Calu3 (cell line): ENCODE measurements around the gene YIF1B. TPM values are rescaled to one million over a fixed set of nuclear protein-coding genes. Genes with fewer than 3 reads are reported as not detected.
A peak's percentile ranks its signal among the peaks of the same experiment; 100 is the strongest.

Source experiments
- BruUV-seq: library from RNA; stranded (reverse); fragments of 400-500 nt; replicated peaks from 2 replicates; lab custom pipeline; 2021; lab: Mats Ljungman, UMichigan
- CTCF ChIA-PET: fragments of 300-600 bp; sonication (Branson Sonifier 250); formaldehyde crosslinking; loops from one replicate; lab custom pipeline; 2022; ENCODE audit warnings: antibody characterized with exemption; lab: Charles Lee
- DNase-seq: peaks from one replicate; pipeline ENCODE4 v3.0.0; 2022
- H3K27ac Mint-ChIP-seq: one replicate; pipeline ENCODE4 v1.8.0; 2022; ENCODE audit warnings: mixed read lengths; ENCODE audit not compliant: unreplicated experiment
- H3K27me3 Mint-ChIP-seq: one replicate; pipeline ENCODE4 v1.8.0; 2022; ENCODE audit warnings: mixed read lengths; ENCODE audit not compliant: unreplicated experiment
- H3K36me3 Mint-ChIP-seq: one replicate; pipeline ENCODE4 v1.8.0; 2022; ENCODE audit warnings: mild to moderate bottlenecking, moderate library complexity, mixed read lengths; ENCODE audit not compliant: insufficient read depth, unreplicated experiment
- H3K4me1 Mint-ChIP-seq: one replicate; pipeline ENCODE4 v1.8.0; 2022; ENCODE audit warnings: mild to moderate bottlenecking, low read depth, mixed read lengths; ENCODE audit not compliant: unreplicated experiment
- H3K4me3 Mint-ChIP-seq: one replicate; pipeline ENCODE4 v1.8.0; 2022; ENCODE audit warnings: mild to moderate bottlenecking, low read depth, moderate library complexity, mixed read lengths; ENCODE audit not compliant: unreplicated experiment
- H3K9me3 Mint-ChIP-seq: one replicate; pipeline ENCODE4 v1.8.0; 2022; ENCODE audit warnings: low read depth, mixed read lengths; ENCODE audit not compliant: unreplicated experiment
- CTCF ChIP-seq: fragments of 200-600 bp; IDR thresholded peaks from one replicate; pipeline ENCODE4 v1.8.0; 2022; ENCODE audit warnings: antibody characterized with exemption; ENCODE audit not compliant: unreplicated experiment
- intact Hi-C: fragments of 100-400 bp; cut with micrococcal nuclease; formaldehyde crosslinking; loops from one replicate; pipeline ENCODE4 v1.10.0; 2022; ENCODE audit not compliant: unreplicated experiment
- total RNA-seq: library from RNA; stranded (reverse); gene quantifications from 2 replicates; pipeline ENCODE4 v1.2.3, GENCODE V29; 2022

YIF1B gene
- total RNA-seq, 1 experiment from 2014 or later = 45.4 TPM

DNA sequence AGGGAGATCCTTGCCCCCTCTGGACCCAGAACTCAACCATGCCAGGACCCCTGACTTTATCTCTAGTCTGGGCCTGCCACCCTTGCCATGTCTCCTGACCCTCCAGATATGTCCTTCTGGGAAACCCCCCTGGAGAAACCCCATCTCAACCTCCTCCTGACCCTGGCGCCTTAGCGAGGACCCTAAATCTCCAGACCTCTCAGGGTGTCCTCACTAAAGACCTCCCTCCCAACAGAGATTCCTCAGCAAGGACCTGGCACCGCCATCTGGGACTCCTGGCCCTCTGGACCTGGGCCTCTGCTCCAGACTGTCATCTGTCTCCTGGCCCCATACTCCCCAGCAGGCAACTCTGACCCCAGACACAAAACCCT is 5.2 kb upstream of the YIF1B start:
- CTCF ChIA-PET = no interaction called here

GRCh38 chr19:38319421-38320258 is 3.9 kb upstream of the YIF1B start, which contains the start of gene KCNK6:
TSS of gene KCNK6 (plus strand) at chr19:38319845. CDS start at chr19:38319951, 106 bp downstream.
- peak within 1 kb of the TSS; percentile 76 for H3K4me3 Mint-ChIP-seq
- H3K27ac Mint-ChIP-seq = no peak within 1 kb of the TSS
- H3K9me3 Mint-ChIP-seq = no peaks in the 10 kb centered on the region
- intact Hi-C loops = no loop called here
- TF ChIP-seq CTCF = no peak
- H3K36me3 Mint-ChIP-seq = peaks cover 40% of the 10 kb centered on the region
- peaks cover 47% of the 10 kb centered on the region for H3K27me3 Mint-ChIP-seq
- peaks cover 16% of the 10 kb centered on the region for H3K4me1 Mint-ChIP-seq
- peak; percentile 34 for DNase-seq
- BruUV-seq = no TSS peak
- CTCF ChIA-PET = interaction anchor here (0.9 kb wide), 1 partner anchor 55 kb away, joined by 3 read pairs; the partner anchor contains the start of gene SPINT2

More for the DNA sequence above, 5.2 kb upstream of the YIF1B start:
- Mint-ChIP-seq H3K27ac (peak overlapping the region; percentile 21), H3K9me3 (no peaks in the 10 kb centered on the region), H3K27me3 (peaks cover 47% of the 10 kb centered on the region), H3K4me1 (peaks cover 15% of the 10 kb centered on the region), H3K36me3 (peaks cover 29% of the 10 kb centered on the region), H3K4me3 (peak overlapping the region; percentile 76)
- DNase-seq = no peak
- intact Hi-C loops = no loop called here
- no peak for TF ChIP-seq CTCF
- TSS peak; percentile 22 for BruUV-seq

DNA sequence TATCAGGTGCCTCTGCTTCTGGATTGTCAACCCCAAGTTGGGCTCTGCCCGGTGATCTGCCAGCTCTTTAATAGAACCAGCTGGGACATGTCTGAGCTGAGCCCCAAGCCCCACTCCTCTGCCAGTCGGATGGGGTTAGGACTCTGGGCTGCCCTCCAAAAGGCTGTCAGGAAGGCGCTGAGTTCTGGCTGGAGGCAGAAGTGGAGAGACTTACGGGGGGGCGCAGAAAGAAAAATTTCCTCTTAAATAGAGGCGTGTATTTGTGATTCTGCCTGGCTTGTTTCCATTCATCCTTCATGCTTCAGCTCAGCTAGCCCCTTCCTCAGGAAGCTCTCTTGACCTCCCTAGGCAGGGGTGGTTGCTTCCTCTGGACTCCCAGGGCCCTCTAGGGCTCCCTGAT is 2.9 kb upstream of the YIF1B start:
- H3K9me3 Mint-ChIP-seq = no peaks in the 10 kb centered on the region
- no peak overlapping the region for H3K4me3 Mint-ChIP-seq

DNA sequence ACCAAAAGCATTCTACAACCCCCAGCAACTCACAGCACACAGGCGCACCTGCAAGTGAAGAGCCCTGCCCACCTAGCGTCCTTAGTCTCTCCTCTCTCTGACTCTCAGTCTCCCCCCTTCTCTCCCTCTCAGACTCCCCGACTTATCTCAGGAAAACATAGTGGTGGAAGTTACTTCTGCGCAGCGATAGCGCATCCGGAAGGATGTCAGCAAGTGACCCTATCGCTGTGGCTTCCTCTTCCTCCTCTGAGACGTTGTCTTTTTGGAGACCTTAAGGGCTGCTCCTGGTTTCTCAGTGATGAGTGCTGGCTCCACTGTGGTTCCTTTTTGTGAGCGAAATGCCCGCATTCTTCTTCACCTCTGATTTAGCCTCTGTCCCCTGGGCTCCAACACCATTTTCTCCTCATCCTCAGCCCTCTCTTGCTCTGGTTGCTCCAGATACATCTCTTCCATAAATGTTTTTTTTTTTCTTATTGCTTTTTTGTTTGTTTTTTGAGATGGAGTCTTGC is 1.4 kb upstream of the YIF1B start:
- no peaks in the 10 kb centered on the region for H3K9me3 Mint-ChIP-seq
- CTCF ChIA-PET = no interaction called here
- DNase-seq = no peak
- peaks cover 40% of the 10 kb centered on the region for H3K36me3 Mint-ChIP-seq
- peaks cover 47% of the 10 kb centered on the region for H3K27me3 Mint-ChIP-seq
- peak overlapping the region; percentile 67 for H3K27ac Mint-ChIP-seq
- intact Hi-C loops = no loop called here
- no TSS peak for BruUV-seq
- no peak for TF ChIP-seq CTCF
- H3K4me3 Mint-ChIP-seq = peak overlapping the region; percentile 75
- peaks cover 16% of the 10 kb centered on the region for H3K4me1 Mint-ChIP-seq

More for the DNA sequence above, 2.9 kb upstream of the YIF1B start:
- Mint-ChIP-seq H3K4me1 (peaks cover 16% of the 10 kb centered on the region), H3K27ac (no peak overlapping the region), H3K27me3 (peaks cover 47% of the 10 kb centered on the region), H3K36me3 (peaks cover 40% of the 10 kb centered on the region)
- CTCF ChIA-PET = interaction anchor here (0.7 to 0.9 kb wide), 2 partner anchors 54 to 152 kb away, joined by 3 to 4 read pairs; partner anchors contain the start of gene SPINT2
- intact Hi-C loops = no loop called here
- BruUV-seq = no TSS peak
- DNase-seq = no peak
- no peak for TF ChIP-seq CTCF
